HEK293 (cell line): ENCODE results near the gene CPNE4.

Experiments used
- CTCF ChIP-seq: fragments of 450-650 bp; formaldehyde crosslinking; IDR thresholded peaks from 2 replicates; pipeline ENCODE4 v1.5.1; 2016; ENCODE audit warnings: missing biosample characterization, missing genetic modification characterization
- REST ChIP-seq: fragments of 450-650 bp; formaldehyde crosslinking; IDR thresholded peaks from 2 replicates; pipeline ENCODE4 v1.5.1; 2016; ENCODE audit warnings: missing biosample characterization, missing genetic modification characterization
- ZNF121 ChIP-seq: fragments of 450-650 bp; formaldehyde crosslinking; IDR thresholded peaks from 2 replicates; pipeline ENCODE4 v1.5.1; 2016; ENCODE audit warnings: missing biosample characterization, missing genetic modification characterization
- ZNF18 ChIP-seq: fragments of 450-650 bp; formaldehyde crosslinking; IDR thresholded peaks from 2 replicates; pipeline ENCODE4 v1.5.1; 2016; ENCODE audit warnings: missing biosample characterization, missing genetic modification characterization
- ZNF23 ChIP-seq: fragments of 450-650 bp; formaldehyde crosslinking; IDR thresholded peaks from 2 replicates; pipeline ENCODE4 v1.5.1; 2016; ENCODE audit warnings: missing biosample characterization, missing genetic modification characterization, borderline replicate concordance
- ZNF37A ChIP-seq: fragments of 450-650 bp; IDR thresholded peaks from 2 replicates; pipeline ENCODE4 v1.5.1; 2018; ENCODE audit warnings: missing biosample characterization, missing genetic modification characterization
- ZNF416 ChIP-seq: fragments of 450-650 bp; formaldehyde crosslinking; IDR thresholded peaks from 2 replicates; pipeline ENCODE4 v1.5.1; 2016; ENCODE audit warnings: missing biosample characterization, missing genetic modification characterization
- ZNF433 ChIP-seq: fragments of 450-650 bp; formaldehyde crosslinking; IDR thresholded peaks from 2 replicates; pipeline ENCODE4 v1.5.1; 2016; ENCODE audit warnings: missing biosample characterization, missing genetic modification characterization, low read depth
- ZNF501 ChIP-seq: fragments of 450-650 bp; formaldehyde crosslinking; IDR thresholded peaks from 2 replicates; pipeline ENCODE4 v1.5.1; 2016; ENCODE audit warnings: missing biosample characterization, missing genetic modification characterization
- ZNF513 ChIP-seq: fragments of 450-650 bp; IDR thresholded peaks from 2 replicates; pipeline ENCODE4 v1.5.1; 2018; ENCODE audit warnings: missing biosample characterization, missing genetic modification characterization

GRCh38 chr3:131501949-131502348, 532.9 kb downstream of the CPNE4 start:
- TF ChIP-seq REST (tag by site-specific recombination): no peak
- TF ChIP-seq ZNF18: no peak
- TF ChIP-seq ZNF513: no peak
- TF ChIP-seq ZNF23: no peak
- TF ChIP-seq CTCF (tag by site-specific recombination): no peak
- no peak for TF ChIP-seq ZNF121 (tag by site-specific recombination)
- no peak for TF ChIP-seq ZNF37A (tag by site-specific recombination)
- TF ChIP-seq ZNF416: no peak
- TF ChIP-seq ZNF501 (tag by site-specific recombination): no peak
- TF ChIP-seq ZNF433 (tag by site-specific recombination): no peak
